Heart left ventricle (tissue), 13 donors: ENCODE measurements around the gene GCNT2.
"Not testable (repeated sequence)": the region's sequence is repeated elsewhere in the genome, so short reads cannot be mapped to it uniquely, and the experiment has no call there.

Source experiments
- CTCF ChIP-seq, 12 donors: fragments of 200-600 bp; sonication (generic) in 4 of 12; IDR thresholded peaks; one replicate each; pipeline versions ENCODE4 v1.5.0 to v1.8.0; 2018 to 2022; ENCODE audit warnings: antibody characterized with exemption in 12 of 12, mild to moderate bottlenecking in 5 of 12
- POLR2A ChIP-seq, 2 donors: fragments of 450-650 bp; IDR thresholded peaks; one replicate each; pipeline ENCODE4 v1.6.1; 2017; ENCODE audit warnings: antibody characterized with exemption in 2 of 2, mild to moderate bottlenecking in 2 of 2, moderate library complexity in 2 of 2
- donor health status: ischemic (EF 13 %, LVEDD 7.1; RV severe dilation, severe dysfunction).
- donor health status: DM: no; HTN: yes; CAD: no.
- donor health status: DM: no; HTN: no; CAD: no.
- donor health status: ischemic (EF 25% LVEDD 6.9; RV normal size, moderate dysfunction).
- donor health status: ischemic (EF 25% LVEDD 5.7; RV mildly dilated, moderate dysfunction).
- donor health status: ischemic (EF 35%, LVEDD 5.7; RV mildly dilated, moderate dysfunction).
- donor health status: nonischemic (EF 11% LVEDD 7.7; RV severe dilation, severe dysfunction).
- donor health status: DM: yes; HTN: yes; CAD: no.
- donor health status: PGD.
- donor health status: ischemic (EF 29% LVEDD 5.4; RV normal size, mild dysfunction).
- donor health status: nonischemic (EF 23%, LVEDD 6.1; RV moderate dilation, normal function).

GRCh38 chr6:10491905-10492304 is 29.2 kb upstream of the GCNT2 start:
- not testable (repeated sequence) for TF ChIP-seq CTCF, POLR2A (IDR thresholded peaks at IDR 0.05)
